Ureter (tissue), 1 donor: ENCODE results near the gene PHOX2B. TPM values are rescaled to one million over a fixed set of nuclear protein-coding genes. Genes with fewer than 3 reads are reported as not detected.

ENCODE experiments used
- DNase-seq: peaks from one replicate; pipeline ENCODE4 v3.0.0-alpha.2; 2020; ENCODE audit warnings: low spot score
- total RNA-seq: library from RNA; stranded (reverse); gene quantifications from one replicate; pipeline ENCODE4 v1.2.4, GENCODE V29; 2023
- donor health status: DM: yes; HTN: yes; CAD: no.

The PHOX2B gene
- not detected for total RNA-seq

DNA sequence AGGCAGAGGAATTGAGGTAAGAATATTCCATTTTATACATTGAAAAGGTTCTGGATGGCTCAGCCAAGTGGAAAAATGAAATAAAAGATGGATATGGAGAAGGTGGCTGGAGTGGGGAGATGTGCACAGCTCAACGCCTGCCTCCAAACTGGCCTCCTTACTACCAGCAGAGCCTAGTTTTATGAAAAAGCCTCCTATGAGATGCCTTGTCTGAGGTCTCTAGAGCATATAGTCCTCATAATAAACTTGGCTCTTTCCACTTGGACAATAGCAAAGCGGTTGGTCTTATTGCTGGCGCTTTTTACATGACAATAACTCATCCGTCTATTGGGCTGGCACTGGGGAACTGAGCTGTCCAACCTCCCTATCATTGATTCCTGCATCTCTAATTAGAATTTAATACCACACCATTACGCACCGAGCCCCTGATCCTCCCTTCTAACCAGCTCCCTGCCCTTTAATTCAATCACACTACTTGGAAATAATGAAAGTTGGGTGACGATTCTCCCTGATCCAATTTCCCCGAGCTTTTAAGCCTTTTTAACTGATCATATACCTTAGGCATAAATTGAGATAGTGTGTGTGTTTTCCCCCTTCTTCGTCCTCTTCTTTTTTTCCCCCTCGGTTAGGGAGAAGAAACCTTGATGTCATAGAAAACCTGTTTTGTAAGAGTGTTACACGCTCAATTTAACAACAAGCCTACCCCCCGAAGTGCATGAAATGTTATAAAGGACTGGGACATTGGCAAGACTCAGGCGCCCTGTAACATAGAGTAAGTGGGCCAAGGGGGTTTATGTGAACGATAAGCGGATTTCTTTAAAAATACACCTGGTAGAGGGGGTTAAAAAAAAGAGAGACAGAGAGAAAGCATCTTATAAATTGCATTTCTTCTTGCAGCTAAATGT is at the start of gene PHOX2B:
PHOX2B (minus strand) TSS at position 155 of the 905 bp plus-strand sequence; CDS start at position 40, 115 bp downstream.
- DNase-seq = no peak

DNA sequence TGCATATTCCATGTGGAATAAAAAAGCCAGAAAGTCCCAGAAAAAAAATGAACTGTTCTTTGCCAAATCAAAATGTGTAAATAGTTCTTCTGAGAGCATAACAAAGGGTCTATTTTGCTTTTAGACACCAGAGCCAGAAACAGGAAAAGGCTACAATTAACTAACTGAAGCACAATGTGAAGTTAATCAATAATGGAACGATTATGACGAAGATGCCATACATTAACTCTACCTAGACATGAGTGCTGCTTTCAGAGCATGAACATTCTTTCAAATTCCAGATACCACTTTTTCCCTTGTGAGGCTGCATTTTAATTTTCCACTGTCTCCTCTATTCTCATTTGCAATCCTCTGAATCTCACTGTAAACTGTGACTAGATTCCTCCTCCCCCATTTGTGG is 48.7 kb upstream of the PHOX2B start:
- DNase-seq = no peak

DNA sequence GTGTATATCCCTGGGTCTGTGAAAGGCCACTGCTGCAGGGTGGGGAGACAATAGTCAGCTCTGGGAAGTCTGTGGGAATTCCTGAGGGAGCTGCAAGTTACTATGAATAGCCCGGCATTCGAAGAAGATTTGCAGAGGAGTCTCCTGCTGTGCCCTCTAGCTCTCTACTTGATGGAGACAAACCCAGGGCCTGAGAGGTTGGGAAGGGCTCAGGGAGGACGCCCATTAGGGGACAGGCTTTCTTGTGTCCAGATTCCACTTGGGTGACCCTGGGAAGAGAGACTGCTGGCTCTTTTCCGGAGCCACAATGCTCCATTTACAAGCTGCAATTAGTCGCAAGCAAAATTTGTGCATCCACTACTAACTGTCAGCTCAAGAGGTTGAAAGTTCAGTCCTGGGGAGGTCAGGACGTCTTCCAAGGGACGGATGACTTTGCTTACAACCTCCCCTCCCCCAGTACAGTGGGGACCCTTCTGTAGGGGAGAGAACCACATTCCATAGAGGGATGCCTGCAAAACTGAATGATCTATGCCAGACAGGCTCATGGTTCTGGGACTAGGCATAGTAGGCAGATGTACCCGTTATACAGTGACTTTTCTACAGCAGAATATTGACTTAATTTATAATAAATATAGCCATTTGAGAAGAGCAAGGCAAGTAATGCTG is 48.2 kb upstream of the PHOX2B start:
- no peak for DNase-seq

DNA sequence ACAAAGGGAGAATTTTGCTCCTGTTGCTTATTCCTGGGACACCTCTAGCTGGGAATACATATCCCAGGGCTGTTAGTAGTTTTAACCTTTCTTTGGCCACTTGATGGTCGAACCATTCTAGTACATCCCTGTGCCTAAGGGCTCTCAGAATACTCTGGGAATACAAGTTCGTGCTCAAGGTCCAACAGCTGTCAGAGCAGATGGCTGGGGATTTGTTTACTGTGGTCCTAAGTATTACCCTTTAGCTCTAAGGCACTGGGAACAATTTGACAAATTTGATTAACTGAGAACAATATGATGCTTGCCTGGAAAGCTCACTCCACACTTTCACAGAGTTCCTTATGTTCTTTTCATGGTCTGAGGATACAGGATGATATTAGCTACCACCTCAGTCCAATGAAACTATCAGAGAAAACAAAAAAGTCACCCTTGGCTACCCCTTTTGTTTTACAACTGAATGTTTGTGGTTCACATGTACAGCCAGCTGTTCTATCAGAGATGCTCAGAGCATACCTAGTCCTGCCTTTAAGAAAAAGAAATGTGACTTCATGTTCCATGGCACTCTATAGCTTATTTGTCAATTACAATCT is 47.4 kb upstream of the PHOX2B start:
- DNase-seq = no peak

DNA sequence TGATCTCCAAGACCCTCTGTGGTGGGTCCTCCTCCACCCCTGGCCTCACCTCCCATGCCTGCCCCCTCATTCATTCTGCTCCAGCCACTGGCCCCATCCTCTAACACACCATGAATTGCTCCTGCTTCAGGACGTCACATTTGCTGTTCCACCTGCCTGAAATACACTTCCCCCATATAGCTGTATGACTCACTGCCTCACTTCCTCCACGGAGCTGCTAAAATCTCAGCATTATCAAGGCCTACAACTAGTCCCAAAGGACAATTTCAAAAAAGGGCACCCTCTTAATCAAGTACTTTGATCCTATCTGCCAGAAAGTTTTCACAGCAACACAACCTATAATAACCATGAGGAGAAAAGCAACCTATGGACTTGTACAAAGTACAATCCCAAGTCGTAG is 43.6 kb upstream of the PHOX2B start:
- DNase-seq = no peak

DNA sequence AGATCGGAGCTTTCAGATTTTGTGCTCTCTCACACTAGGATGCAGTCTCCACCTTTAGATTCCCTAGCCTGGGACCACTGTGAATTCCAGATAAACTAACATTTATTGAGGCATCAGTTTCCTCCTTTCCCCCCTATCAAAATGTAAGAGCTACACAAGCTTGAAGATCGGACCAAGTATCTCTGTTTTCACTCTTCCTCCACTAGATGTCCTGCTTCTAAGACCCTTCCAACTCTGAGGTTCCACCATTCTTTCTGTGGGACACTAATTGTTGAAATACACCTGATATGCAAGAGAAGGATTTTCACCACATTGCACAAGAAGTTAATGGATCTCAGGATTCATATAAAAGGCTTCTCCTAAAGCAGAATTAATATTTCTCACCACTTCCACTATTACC is 43.0 kb upstream of the PHOX2B start:
- no peak for DNase-seq

DNA sequence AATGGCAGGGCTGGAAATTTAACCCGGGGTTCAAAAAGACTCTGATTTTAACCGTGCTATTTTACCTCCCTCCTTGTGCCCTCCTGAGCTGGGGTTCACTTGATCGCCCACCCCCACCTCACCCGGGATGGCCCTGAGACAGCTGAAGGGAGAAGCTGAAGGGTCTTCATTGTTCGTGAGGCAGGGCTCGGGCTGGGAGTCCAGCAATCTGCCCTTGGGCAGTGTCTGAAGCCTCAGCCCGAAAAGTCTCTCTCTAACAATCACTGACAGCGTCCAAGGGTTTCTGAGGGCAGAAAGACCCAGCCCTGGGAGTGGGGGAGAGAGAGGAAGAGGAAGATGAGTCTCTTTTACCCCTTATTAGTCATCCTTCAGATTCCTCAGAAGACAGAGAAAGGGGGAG is 39.4 kb upstream of the PHOX2B start:
- DNase-seq = no peak

DNA sequence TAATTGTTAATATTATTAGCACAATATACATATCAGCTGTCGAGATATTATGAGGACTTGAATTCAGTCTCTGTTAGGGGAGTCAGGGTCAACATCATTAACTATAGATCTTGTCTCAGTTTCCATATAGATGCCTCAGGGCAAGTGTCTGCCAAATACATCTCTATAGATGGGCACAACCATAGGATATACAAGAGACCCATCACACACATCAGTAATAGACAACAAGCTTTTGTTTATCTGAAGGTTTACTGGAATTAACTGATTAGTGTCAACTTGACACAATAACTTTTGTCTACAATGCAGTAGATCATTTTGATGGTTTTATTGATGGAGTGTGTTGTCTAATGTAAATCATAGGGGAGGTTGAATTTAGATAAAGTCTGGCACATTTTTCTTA is 37.1 kb upstream of the PHOX2B start:
- no peak for DNase-seq

DNA sequence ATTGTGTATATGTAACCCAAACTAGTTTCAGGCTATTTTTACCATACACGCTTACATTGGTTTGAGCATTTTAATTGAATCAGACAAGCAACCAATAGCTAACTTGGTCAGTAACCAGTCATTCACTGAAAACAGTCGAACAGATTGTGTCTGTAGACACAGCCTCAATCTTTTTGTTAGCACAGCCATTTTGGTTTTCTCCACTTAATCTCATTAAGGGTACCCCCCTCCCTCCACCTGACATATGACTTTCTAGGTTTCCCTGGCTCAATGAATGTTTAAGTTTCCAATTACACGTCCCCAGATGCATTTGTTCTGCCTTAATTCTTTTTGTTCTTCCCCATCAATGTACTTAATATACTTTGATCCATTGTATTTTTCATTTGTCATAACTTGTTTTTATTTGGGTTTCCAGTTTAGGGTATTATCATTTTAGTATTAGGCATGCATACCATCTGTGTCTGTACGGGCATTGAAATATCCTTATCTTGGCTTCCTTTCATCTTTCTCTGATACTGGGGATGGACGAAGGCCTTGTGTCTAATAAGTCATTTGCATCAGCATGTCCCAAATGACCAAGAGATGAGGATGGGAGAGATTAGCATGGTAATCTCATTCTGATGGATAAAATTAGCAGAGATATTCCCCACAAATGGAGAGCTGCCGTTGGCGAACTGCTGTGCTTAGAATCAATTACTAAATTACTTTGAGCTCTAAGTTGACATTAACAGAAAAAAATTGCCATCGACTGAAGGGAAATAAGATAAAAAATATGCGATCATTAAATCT is 35.9 kb upstream of the PHOX2B start:
- DNase-seq = no peak

DNA sequence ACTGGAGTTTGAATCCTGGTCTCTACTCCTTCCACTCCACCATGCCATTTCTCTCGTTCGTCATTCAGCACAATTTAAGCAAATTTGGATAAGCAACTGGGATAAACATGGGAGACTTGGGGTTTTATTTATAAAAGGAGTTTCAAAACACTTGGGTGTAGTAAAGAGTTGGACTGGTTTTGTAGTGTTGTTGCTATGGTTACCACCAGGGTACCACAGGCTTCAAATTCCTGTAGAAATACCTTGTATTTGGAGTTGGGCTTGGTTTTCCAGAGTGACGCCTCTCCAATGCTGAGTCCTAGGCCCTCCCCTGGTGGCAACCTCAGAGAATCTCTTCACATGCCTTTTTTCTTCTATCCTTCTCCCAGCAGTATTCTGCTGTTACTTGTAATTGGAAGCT is 27.9 kb upstream of the PHOX2B start:
- DNase-seq = no peak

DNA sequence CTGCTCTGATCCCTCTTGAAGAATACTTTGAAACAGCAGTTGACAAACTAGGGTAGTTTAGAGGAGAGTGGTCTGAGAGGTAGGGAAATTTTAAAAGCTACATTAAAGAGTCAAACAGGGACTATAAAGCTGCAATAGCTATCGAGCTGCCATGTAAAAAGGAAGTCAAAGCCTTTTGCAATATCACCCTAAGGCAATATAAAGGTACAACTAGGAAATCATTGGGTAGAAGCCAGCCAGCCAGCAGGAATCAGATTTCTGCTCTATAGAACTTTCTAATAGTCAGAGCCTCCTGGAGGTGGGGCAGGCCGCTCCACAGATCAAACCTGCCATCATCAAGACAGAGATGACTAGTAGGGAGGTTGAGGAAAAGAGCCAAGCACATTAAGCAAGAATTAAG is 15.2 kb upstream of the PHOX2B start:
- DNase-seq = no peak

DNA sequence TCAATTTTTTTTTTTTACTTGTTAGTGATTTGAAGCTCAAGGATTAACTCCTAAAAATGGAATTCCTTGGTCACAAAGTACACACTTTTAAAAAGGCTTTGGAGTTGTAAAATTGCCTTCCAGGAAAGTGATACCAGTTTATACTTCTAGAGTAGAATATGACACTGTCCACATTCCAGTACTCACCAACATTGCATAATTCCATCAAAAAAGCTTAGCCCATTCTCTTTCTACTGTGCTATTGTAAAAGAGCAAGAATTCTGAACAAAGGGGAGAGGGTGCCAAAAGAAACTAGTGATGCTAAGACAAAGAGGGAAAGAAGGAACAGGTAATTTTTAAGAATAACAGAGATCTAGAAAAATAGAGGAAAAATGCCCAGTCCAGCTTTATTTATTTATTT is 10.4 kb upstream of the PHOX2B start:
- no peak for DNase-seq

DNA sequence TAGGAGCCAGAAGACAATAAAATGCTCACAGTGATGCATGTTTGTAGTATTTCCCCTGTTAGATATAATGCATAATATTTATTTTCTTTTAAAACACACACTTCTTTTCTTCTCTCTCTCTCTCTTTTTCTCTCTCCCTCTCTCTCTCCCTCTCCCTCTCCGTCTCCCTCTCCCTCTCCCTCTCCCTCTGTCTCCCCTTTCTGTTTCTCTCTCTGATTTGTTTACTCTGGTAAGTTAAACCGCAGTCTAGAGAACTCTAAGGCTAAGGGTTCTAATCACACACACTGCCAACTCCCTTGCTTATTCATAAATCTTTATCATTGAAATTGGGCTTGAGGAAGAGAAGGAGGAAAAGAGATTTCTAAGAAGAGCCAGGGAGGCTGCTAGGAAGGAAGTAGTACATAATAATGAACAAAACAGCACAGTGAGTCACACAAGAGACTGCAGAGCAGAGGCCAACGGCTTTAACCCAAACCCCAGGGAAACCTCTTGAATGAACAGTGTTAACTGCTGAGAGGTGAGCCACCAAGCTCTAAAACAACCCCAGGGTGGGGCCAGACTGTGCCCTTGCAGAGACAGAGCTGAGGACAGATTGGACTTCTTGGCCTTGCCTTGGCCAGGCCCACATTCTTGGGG is 9.1 kb upstream of the PHOX2B start:
- no peak for DNase-seq

DNA sequence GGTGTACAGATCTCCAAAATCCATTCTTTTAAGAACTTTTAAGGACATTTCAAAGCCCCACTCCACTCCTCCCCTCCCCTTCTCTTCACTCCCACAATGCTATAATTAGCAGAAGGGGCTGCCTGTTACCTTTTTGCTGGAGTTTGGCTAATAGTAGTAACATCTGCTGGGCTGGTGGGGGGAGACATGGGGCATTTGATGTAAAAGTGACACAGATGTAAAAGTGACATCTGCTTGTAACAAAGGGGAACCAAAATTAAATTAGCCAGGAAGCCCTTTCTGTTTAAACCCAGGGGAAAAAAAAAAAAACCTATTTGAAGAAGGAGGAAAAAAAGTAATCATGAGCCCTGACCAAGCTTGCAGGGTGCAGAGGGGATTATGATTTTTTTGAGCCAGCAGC is 5.4 kb upstream of the PHOX2B start:
- no peak for DNase-seq

DNA sequence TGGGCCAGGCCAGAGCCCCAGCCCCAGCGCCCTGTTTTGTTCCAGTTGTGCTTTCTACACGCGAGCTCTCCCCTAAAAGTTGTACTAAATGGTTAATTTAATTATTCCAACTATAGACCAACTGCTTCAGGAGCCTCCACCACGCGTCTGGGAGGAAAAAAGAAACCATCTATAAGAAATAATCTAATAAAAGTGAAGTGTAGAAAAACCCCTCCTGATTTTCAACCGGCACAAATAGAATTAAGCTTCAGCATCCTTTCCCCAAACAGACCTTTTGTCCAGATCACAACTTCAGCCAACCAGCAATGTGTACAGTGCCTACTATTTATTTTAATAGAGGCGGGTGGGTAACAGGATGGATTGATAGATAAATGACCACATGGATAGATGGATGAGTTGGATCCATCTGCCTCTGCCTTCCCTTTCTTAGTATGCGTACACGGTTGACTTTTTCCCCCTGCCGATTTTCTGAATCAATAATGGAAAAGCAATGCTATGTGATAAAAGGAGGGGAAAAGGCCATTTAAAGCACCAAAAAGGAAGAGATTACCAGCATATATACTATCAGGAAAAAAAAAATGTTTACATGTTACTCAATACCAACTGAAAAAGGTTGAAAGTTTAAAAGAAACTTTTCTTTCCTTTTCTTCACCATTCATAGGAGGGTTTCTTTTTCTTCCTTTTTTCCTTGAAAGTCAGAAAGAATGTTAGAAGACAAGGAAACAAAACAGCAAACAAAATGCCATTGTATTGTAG is 3.7 kb upstream of the PHOX2B start:
- no peak for DNase-seq

DNA sequence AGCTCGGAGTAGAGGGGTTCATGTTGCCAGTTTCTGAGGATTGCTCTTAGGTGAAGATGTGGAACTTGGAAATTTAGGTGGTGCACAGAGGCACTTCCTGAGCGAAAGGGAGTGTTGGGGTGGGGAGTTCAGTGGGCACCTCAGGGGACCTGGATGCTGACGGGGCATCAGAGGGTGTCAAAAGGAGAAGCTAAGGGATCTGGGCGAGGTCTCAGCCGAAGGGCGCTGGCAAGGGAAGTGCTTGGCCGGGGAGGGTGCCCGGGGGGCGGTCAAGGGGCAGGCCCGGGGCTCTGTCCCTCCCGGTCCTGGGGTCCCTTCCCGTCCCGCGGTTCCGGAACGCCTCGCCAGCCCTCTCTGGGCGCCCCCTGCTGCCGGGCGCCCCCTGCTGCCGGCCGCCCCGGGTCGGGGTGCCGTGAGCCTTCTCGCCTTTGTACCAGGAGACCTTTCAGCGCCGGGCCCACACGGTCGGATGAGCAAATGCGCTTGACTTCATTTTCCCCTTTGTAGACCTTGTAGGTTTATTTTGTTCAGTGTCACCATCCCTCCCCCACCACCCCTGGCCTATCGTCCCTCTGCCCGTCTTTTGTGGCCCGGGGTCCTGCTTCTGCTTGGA is 3.0 kb upstream of the PHOX2B start:
- no peak for DNase-seq

DNA sequence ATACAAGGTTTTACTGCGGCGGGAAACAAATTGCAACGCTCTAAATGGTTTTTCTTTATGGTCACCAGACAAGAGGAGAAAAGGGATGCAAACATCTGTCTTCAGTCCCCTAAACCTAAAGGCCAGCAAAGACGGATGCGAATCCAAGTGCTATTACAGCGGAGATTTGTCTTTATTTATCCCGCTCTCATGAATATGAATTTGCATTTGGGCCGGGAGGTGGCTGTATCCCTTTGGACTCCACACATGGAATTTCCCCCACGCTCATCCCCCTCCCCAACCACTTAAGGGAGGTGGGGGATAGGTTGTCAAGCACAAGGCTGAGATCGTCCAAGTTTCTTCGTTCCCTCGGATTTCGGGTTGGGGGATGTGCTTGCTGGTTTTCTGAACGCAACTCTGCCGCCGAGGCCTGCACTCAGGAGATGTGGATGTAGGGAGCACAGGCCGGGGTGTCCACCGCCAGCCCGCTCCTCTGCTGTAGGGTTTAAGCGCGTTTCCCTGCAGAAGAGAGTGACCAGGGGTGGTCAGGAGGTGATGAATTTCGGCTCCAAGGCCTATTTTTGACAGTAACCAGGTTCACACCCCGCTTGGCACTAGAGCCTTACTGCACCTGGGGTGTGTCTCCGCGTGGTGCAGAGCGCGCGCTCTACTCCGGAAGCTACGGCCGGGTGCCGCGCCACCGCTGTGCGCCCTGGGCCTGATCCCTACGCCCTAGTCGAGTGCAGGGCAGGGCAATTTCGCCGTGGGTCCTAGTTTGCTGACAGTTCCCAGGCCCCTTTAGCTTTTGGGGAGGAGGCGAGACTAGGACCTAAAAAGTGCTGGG is 2.3 kb upstream of the PHOX2B start:
- no peak for DNase-seq

DNA sequence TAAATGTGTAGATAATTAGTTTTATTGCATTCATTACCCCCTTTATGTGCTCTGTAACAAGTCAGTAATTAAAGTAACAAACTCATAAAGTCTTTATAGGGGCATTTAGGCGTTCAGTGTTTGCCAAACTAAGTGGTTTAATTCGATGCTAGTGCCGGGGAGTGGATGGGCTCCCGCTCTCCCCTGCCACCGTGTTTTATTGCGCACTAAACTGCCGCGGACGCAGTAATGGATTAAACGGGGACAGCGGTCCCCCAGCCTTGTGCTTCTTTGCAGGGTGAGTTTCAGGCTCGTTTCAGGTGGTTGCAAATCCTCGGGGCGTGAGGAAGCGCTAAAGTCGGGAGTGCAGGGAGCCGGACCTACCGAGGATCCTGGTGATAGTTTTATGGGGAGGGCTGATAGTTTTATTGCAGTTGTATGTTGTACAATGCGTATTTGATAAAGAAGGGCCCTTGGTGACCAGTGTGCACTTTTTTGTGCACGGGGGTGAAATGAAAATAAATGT is 1.6 kb upstream of the PHOX2B start:
- DNase-seq = no peak

DNA sequence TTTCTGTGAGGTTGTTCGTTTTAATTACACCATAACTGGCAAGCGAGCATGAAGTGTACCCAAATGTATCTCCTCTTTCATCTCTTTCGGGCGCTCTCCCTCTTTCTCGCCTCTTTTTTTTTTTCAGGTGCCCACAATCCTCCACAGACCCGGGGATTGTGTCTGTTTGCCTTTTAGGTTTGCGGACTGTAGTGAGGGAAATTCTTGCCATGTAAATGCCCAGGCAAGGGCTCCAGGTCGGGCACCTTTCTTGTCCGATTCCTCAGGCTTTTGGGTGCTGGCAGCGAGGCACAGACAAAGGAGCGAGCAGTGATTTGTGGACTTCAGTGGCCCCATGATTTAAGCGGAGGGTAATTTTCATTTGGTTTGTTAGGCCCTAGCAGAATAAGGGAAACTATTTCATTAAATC is 1.1 kb upstream of the PHOX2B start:
- DNase-seq = no peak
